ENCODE results near the gene SAPCD2.

- TF ChIP-seq CTCF (IDR thresholded peaks at IDR 0.05) (no peak), POLR2A (IDR thresholded peaks at IDR 0.05) (no peak)
Measured at GRCh38 chr9:137084526-137084925, 14.2 kb upstream of the SAPCD2 start.

Data from uterus (tissue), 2 donors.